GM12892 (cell line): ENCODE data around the gene DIO1.

Experiments
- POLR2A ChIP-seq: IDR thresholded peaks from 2 replicates; pipeline ENCODE4 v1.6.1; 2011; ENCODE audit warnings: low read depth, low read length, control low read depth
- POLR2AphosphoS5 ChIP-seq: IDR thresholded peaks from 2 replicates; pipeline ENCODE4 v1.6.1; 2011; ENCODE audit warnings: low read depth, low read length, control low read depth

GRCh38 chr1:53895421-53895820 lies 1.4 kb downstream of the DIO1 start:
- TF ChIP-seq POLR2A (no peak), POLR2AphosphoS5 (no peak)
